Measurements from ENCODE around the gene POLR2J.
A peak's percentile ranks its signal among the peaks of the same experiment; 100 is the strongest.
"Not testable (repeated sequence)": the region's sequence is repeated elsewhere in the genome, so short reads cannot be mapped to it uniquely, and the experiment has no call there.

The POLR2J gene

GRCh38 chr7:102464577-102465280, 14.0 kb downstream of the POLR2J start, which contains the start of the genes ALKBH4 and LRWD1:
ALKBH4 (minus strand) TSS chr7:102464863; CDS start chr7:102464836, 27 bp downstream.
LRWD1 (plus strand) TSS chr7:102464984; CDS start chr7:102465081, 97 bp downstream.
- no peak for FAIRE-seq

- no peak for FAIRE-seq
Observed at GRCh38 chr7:102463841-102464576, 14.7 kb downstream of the POLR2J start.

- no peak for FAIRE-seq
Observed at GRCh38 chr7:102460467-102460866, 18.3 kb downstream of the POLR2J start.

GRCh38 chr7:102459221-102459844, 19.4 kb downstream of the POLR2J start:
- no peak for FAIRE-seq

- no peak for FAIRE-seq
Observed at GRCh38 chr7:102457352-102457924, 21.3 kb downstream of the POLR2J start.

GRCh38 chr7:102456327-102456726, 22.4 kb downstream of the POLR2J start:
- FAIRE-seq: peak; percentile 86

- FAIRE-seq: no peak
Observed at GRCh38 chr7:102455596-102455995, 23.1 kb downstream of the POLR2J start.

- FAIRE-seq: not testable (repeated sequence)
Observed at GRCh38 chr7:102454932-102455331, 23.8 kb downstream of the POLR2J start.

GRCh38 chr7:102454468-102454867, 24.3 kb downstream of the POLR2J start:
- no peak for FAIRE-seq

- no peak for FAIRE-seq
Observed at GRCh38 chr7:102453319-102453718, 25.4 kb downstream of the POLR2J start.

GRCh38 chr7:102452451-102452850, 26.3 kb downstream of the POLR2J start:
- no peak for FAIRE-seq

GRCh38 chr7:102451371-102452054, 27.2 kb downstream of the POLR2J start:
- FAIRE-seq: no peak

- FAIRE-seq: no peak
Observed at GRCh38 chr7:102450242-102450641, 28.5 kb downstream of the POLR2J start.

GRCh38 chr7:102449136-102449535, 29.6 kb downstream of the POLR2J start:
- no peak for FAIRE-seq

- FAIRE-seq: no peak
Observed at GRCh38 chr7:102447311-102447710, 31.4 kb downstream of the POLR2J start.

GRCh38 chr7:102446387-102447156, 32.1 kb downstream of the POLR2J start:
- no peak for FAIRE-seq

GRCh38 chr7:102445674-102446071, 33.0 kb downstream of the POLR2J start:
- no peak for FAIRE-seq

GRCh38 chr7:102444961-102445673, 33.6 kb downstream of the POLR2J start:
- no peak for FAIRE-seq

GRCh38 chr7:102439963-102440795, 38.5 kb downstream of the POLR2J start:
- no peak for FAIRE-seq

- FAIRE-seq: no peak
Observed at GRCh38 chr7:102436118-102436517, 42.6 kb downstream of the POLR2J start.
